Common myeloid progenitor, CD34-positive (primary cell): ENCODE measurements around the gene ZFP1.

Experiments used
- CTCF ChIA-PET: fragments of 350-600 bp; sonication (Branson Sonifier 250); formaldehyde crosslinking; loops from one replicate; lab custom pipeline; 2021; ENCODE audit warnings: antibody characterized with exemption; lab: Charles Lee
- POLR2A ChIA-PET: fragments of 350-600 bp; sonication (Branson Sonifier 250); formaldehyde crosslinking; loops from one replicate; lab custom pipeline; 2021; ENCODE audit warnings: antibody characterized with exemption; lab: Charles Lee
- DNase-seq, 3 donors: peaks; one replicate each; pipeline versions ENCODE4 v3.0.0 to v3.0.0-alpha.2; 2013
- H3K27ac ChIP-seq, 2 experiments: 1 replicate in 1 of 2; 2 replicates in 1 of 2; pipeline ENCODE4 v1.7.0; 2013; ENCODE audit warnings: inconsistent platforms in 2 of 2, low read length in 2 of 2, mild to moderate bottlenecking in 2 of 2, low read depth in 1 of 2, moderate library complexity in 1 of 2; ENCODE audit not compliant: severe bottlenecking in 2 of 2, insufficient read depth in 1 of 2, poor library complexity in 1 of 2
- H3K27me3 ChIP-seq, 5 experiments: replicated peaks in 2 of 5; 1 replicate in 3 of 5; 2 replicates in 2 of 5; pipeline versions ENCODE4 v1.6.1 to v1.7.0; 2013; ENCODE audit warnings: low read length in 4 of 5, mild to moderate bottlenecking in 2 of 5, moderate library complexity in 2 of 5, inconsistent platforms in 1 of 5; ENCODE audit not compliant: insufficient read depth in 5 of 5, control insufficient read depth in 4 of 5
- H3K36me3 ChIP-seq, 4 experiments: 1 replicate in 2 of 4; 2 replicates in 2 of 4; pipeline versions ENCODE4 v1.6.1 to v1.7.0; 2013; ENCODE audit warnings: low read length in 3 of 4, control low read depth in 1 of 4, mild to moderate bottlenecking in 1 of 4; ENCODE audit not compliant: control insufficient read depth in 4 of 4, insufficient read depth in 4 of 4
- H3K4me1 ChIP-seq, 4 experiments: 1 replicate in 3 of 4; 2 replicates in 1 of 4; pipeline versions ENCODE4 v1.6.1 to v1.7.1; 2013; ENCODE audit warnings: low read length in 3 of 4, mild to moderate bottlenecking in 3 of 4, control low read depth in 1 of 4, inconsistent platforms in 1 of 4, moderate library complexity in 1 of 4; ENCODE audit not compliant: control insufficient read depth in 4 of 4, insufficient read depth in 4 of 4; ENCODE audit errors: control extremely low read depth in 1 of 4
- H3K4me3 ChIP-seq, 7 experiments: 1 replicate in 4 of 7; 2 replicates in 3 of 7; pipeline versions ENCODE4 v1.5.1 to v1.7.0; 2013; ENCODE audit warnings: mild to moderate bottlenecking in 7 of 7, low read length in 6 of 7, moderate library complexity in 6 of 7, inconsistent platforms in 2 of 7, low read depth in 2 of 7, control low read depth in 1 of 7; ENCODE audit not compliant: insufficient read depth in 4 of 7, control insufficient read depth in 1 of 7; ENCODE audit errors: extremely low read depth in 1 of 7
- H3K9me3 ChIP-seq, 5 experiments: 1 replicate in 4 of 5; 2 replicates in 1 of 5; pipeline versions ENCODE4 v1.6.1 to v1.7.1; 2013; ENCODE audit warnings: low read length in 4 of 5, mild to moderate bottlenecking in 2 of 5, inconsistent platforms in 1 of 5, low read depth in 1 of 5, moderate library complexity in 1 of 5; ENCODE audit not compliant: control insufficient read depth in 4 of 5, insufficient read depth in 2 of 5; ENCODE audit errors: control extremely low read depth in 1 of 5
- WGBS: methylation state at CpG from one replicate; pipeline ENCODE4 v1.1.5; 2013; ENCODE audit not compliant: insufficient coverage; 5-methylcytosine and 5-hydroxymethylcytosine counted together

The ZFP1 gene

DNA sequence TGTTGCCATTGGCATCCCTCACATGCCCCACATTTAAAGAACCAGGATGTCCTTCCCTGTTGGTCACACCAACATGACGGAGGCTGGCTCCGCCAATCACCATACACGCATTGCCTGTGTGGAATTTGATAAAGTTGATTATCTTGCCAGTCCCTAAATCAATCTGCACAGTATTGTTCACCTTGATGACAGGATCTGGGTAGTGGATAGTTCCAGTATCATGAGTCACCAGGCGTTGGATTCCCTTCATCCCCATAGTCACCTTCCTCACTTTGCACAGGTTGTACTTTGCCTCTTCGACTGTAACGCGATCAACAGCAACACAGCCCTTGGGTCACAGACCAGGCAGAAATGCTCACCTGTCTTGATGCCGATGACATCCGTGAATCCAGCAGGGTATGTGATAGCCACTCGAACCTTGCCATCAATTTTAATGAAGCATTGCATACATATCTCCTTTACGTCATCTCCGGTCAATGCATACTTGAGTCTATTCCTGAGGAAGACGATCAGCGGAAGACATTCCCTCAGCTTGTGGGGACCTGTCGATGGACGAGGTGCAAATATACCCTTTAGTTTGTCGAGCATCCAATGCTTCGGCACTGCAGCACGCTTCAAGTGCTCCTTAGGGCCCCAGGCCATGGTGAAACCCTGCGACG, 44.4 kb downstream of the ZFP1 start:
- Histone ChIP-seq H3K4me1 (no peaks in the 10 kb centered on the region), H3K4me3 (no peak overlapping the region), H3K9me3 (peaks cover 0 to 4% (median 0%) of the 10 kb centered on the region in 5 experiments), H3K27me3 (peaks cover 0 to 55% (median 15%) of the 10 kb centered on the region in 5 experiments), H3K36me3 (no peaks in the 10 kb centered on the region), H3K27ac (no peak overlapping the region)
- 99% methylated on average over 19 of the region's 21 CpGs for WGBS
- ChIA-PET POLR2A (no interaction called here), CTCF (no interaction called here)
- DNase-seq, result no peak

DNA sequence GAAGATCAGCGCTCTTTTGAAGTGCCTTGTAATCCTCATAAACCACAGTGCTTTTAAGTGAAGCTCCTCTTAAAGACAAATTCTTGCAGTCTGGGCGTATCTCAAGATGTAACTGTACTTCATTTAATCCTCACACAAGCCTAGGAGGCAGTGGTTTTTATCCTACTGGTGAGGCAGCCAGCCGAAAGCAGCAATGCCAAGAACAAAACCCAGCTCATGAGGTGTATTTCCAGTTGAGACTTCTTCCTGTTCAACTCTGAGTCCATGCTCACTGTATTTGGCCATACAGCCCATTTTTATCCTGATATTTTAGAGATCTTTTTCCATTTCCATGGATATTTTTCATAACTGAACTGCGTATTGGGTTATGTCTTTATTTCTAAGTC, 44.9 kb downstream of the ZFP1 start:
- H3K27ac ChIP-seq, result no peak overlapping the region
- POLR2A ChIA-PET, result no interaction called here

DNA sequence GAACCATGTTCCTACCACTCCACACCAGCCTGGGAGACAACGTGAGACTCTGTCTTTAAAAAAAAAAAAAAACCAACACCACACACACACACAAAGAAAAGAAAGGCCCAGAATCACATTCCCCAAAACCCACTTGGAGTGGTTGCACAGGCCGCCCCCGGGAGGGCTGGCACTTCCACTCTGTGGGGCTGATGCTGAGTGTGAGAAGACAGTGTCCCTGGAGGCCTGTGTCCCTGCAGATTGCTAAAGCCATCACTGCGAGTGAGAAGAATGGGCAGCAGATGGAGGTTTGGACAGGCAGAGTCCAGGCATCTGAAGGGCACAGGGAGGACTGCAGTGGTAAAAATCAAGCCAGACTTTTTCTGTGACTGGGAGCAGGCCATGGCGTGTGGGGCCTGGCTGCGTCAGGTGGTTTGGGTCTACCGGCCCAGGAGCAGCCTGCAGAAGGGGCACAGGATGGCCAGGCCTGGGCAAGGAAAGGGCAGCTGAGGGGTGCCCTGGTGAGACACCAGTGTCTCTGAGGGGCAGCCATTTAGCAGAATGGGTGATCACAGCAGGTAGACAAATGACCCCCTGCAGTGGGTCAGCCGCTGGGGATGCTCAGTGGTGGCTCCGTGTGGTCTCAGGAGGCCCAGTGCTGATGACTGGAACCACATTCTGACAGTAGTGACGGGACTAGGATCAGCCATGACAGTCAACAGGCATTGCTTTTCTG, 45.6 kb downstream of the ZFP1 start:
- Histone ChIP-seq H3K4me3 (no peak overlapping the region), H3K27ac (no peak overlapping the region), H3K27me3 (peaks cover 0 to 57% (median 20%) of the 10 kb centered on the region in 5 experiments), H3K9me3 (peaks cover 0 to 4% (median 0%) of the 10 kb centered on the region in 5 experiments), H3K36me3 (no peaks in the 10 kb centered on the region), H3K4me1 (peaks cover 0 to 3% (median 0%) of the 10 kb centered on the region in 4 experiments)
- 97% methylated on average over 7 of the region's 10 CpGs for WGBS
- DNase-seq, result no peak
- CTCF ChIA-PET, result no interaction called here
- POLR2A ChIA-PET, result no interaction called here

More for the DNA sequence above, 44.9 kb downstream of the ZFP1 start:
- WGBS, result 96% methylated on average over 3 of the region's 4 CpGs
- no peak for DNase-seq
- CTCF ChIA-PET, result no interaction called here
- Histone ChIP-seq H3K4me3 (no peak overlapping the region), H3K4me1 (peaks cover 0 to 3% (median 0%) of the 10 kb centered on the region in 4 experiments), H3K27me3 (peaks cover 0 to 60% (median 20%) of the 10 kb centered on the region in 5 experiments), H3K9me3 (peaks cover 0 to 4% (median 0%) of the 10 kb centered on the region in 5 experiments), H3K36me3 (no peaks in the 10 kb centered on the region)

DNA sequence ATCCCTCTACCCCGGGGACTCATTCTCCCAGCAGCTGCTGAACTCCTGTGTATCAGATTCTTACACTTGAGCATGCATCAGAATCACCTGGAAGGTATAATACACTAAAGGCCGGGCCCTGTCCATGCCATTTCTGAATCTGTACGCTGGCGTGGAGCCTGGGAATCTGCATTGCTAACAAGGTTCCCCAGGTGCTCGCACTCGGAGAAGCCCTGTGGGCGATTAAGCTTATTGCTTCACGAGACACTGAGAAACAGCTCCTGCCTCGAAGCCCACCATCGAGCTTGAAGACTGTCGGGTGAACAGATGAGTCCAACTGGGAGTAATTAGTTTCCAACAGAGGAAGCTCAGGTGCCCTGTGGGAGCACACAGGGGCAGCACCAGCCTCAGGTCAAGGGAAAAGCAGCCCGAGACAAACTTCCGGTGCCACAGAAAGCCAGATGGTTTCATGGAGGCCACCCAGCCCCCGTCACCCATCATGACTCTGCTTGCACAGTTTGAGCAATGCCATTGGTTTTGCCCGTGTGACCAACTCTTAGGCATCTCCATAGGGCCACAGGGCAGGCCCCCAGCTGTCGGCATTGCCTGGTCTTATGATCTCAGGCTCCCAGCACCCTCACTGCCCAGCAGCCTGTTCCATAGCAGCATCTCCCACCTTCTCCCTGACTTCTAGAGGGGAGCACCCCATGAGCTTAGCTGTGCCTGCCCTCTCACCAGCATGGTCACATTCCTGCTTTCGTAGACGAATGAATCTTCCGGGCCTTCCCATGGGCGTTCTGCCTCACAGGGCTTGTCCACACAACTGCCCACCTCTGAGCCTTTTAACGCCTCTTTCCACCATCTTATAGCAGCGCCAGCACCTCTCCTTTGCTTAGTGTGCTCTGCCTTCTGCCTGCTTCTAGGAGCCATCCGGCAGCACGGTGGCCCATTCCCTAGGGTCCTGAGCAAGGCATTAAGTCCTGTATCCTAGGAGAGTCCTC, 47.8 kb downstream of the ZFP1 start:
- Histone ChIP-seq H3K27ac (no peak overlapping the region), H3K9me3 (peaks cover 0 to 4% (median 0%) of the 10 kb centered on the region in 5 experiments), H3K36me3 (no peaks in the 10 kb centered on the region), H3K4me1 (peaks cover 0 to 6% (median 2%) of the 10 kb centered on the region in 4 experiments), H3K4me3 (no peak overlapping the region), H3K27me3 (peaks cover 0 to 47% (median 20%) of the 10 kb centered on the region in 5 experiments)
- POLR2A ChIA-PET, result interaction anchor here (0.6 kb wide), 1 partner anchor 10 kb away, joined by 4 read pairs; no protein-coding TSS in a partner anchor
- CTCF ChIA-PET, result interaction anchor here (1.3 to 2.5 kb wide), 4 partner anchors 8 to 191 kb away, joined by 3 to 11 read pairs (median 8); no protein-coding TSS in a partner anchor
- DNase-seq, result no peak
- WGBS, result 90% methylated on average over 22 of the region's 24 CpGs

DNA sequence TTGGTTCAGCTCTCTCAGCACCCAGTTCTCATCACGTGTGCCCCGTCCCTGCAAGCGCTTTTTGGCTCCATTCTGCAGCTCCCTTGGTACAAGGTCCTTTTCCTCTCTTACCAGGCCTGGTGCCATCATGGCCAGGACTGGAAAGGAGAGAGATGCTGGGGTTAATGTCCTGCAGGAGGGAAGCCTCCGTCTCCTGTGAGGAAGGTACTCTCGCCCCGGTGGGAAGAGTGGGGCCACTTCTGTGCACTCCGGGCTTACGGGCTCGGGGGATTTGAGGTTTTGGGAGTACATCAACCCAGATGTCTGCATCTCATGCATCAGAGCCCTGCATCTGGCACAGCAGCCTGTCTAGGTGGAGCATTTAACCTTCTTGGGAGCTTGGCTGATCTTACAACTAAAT, 48.5 kb downstream of the ZFP1 start:
- Histone ChIP-seq H3K9me3 (peaks cover 0 to 4% (median 0%) of the 10 kb centered on the region in 5 experiments), H3K36me3 (no peaks in the 10 kb centered on the region), H3K27ac (no peak overlapping the region), H3K27me3 (peaks cover 0 to 47% (median 19%) of the 10 kb centered on the region in 5 experiments), H3K4me3 (no peak overlapping the region), H3K4me1 (peaks cover 0 to 10% (median 4%) of the 10 kb centered on the region in 4 experiments)
- 92% methylated on average over 6 of the region's 9 CpGs for WGBS
- no peak for DNase-seq
- ChIA-PET CTCF (interaction anchor here (1.1 to 5.0 kb wide), 6 partner anchors 9 to 206 kb away, joined by 3 to 31 read pairs (median 8); partner anchors contain the start of gene CTRB2), POLR2A (interaction anchor here (0.6 kb wide), 1 partner anchor 38 kb away, joined by 3 read pairs; no protein-coding TSS in a partner anchor)

DNA sequence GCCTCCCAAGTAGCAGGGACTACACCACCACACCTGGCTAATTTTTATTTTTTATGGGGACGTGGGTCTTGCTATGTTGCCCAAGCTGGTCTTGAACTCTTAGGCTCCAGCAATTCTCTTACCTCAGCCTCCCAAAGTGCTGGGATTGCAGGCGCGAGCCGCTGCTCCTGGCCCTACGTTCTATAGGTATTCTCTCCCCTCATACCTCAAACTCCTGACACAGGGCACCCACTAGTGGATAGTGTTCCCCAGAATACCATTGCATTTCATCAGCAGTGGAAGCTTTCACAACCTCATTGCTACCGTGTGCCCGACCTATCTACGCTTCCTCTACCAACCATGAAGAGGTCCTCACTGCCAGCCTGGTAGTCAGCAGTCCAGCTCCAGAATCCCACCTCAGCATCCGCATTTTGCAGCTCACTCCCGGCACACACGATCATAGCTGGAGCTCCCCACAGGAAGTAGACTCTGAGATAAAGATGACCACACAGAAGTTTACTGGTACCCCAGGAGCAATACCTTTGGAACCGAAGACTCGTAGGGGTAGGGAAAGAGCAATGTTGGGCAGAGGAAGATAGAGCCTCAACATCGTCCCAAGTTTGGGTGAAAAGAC, 49.3 kb downstream of the ZFP1 start:
- peak in 2 of 3 donors; percentile 53 to 59 for DNase-seq
- peaks cover 0 to 47% (median 16%) of the 10 kb centered on the region in 5 experiments for H3K27me3 ChIP-seq
- no peak overlapping the region for H3K4me3 ChIP-seq
- WGBS, result 35% methylated on average over 7 of the region's 14 CpGs
- ChIA-PET CTCF (interaction anchor here (1.0 to 5.0 kb wide), 12 partner anchors 9 to 275 kb away, joined by 3 to 31 read pairs (median 4); partner anchors contain the start of gene CTRB2), POLR2A (interaction anchor here (0.6 kb wide), 1 partner anchor 37 kb away, joined by 3 read pairs; no protein-coding TSS in a partner anchor)
- peaks cover 0 to 10% (median 4%) of the 10 kb centered on the region in 4 experiments for H3K4me1 ChIP-seq
- peaks cover 0 to 4% (median 0%) of the 10 kb centered on the region in 5 experiments for H3K9me3 ChIP-seq
- H3K27ac ChIP-seq, result no peak overlapping the region
- no peaks in the 10 kb centered on the region for H3K36me3 ChIP-seq
